ENCODE data around the gene RAP2B.

GRCh38 chr3:153190923-153191322 is 28.9 kb downstream of the RAP2B start:
- TF ChIP-seq, protein P1, sequence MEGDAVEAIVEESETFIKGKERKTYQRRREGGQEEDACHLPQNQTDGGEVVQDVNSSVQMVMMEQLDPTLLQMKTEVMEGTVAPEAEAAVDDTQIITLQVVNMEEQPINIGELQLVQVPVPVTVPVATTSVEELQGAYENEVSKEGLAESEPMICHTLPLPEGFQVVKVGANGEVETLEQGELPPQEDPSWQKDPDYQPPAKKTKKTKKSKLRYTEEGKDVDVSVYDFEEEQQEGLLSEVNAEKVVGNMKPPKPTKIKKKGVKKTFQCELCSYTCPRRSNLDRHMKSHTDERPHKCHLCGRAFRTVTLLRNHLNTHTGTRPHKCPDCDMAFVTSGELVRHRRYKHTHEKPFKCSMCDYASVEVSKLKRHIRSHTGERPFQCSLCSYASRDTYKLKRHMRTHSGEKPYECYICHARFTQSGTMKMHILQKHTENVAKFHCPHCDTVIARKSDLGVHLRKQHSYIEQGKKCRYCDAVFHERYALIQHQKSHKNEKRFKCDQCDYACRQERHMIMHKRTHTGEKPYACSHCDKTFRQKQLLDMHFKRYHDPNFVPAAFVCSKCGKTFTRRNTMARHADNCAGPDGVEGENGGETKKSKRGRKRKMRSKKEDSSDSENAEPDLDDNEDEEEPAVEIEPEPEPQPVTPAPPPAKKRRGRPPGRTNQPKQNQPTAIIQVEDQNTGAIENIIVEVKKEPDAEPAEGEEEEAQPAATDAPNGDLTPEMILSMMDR (optimal IDR thresholded peaks at IDR 0.05 in 1 of 3, IDR thresholded peaks at IDR 0.05 in 1 of 3, conservative IDR thresholded peaks at IDR 0.05 in 1 of 3; ENCODE audit: extremely low read depth in 1 of 3, insufficient read depth in 2 of 3, low read length in 3 of 3), result no peak
- TF ChIP-seq EZH2 (IDR thresholded peaks at IDR 0.05; ENCODE audit: low read length), result no peak

Data from keratinocyte (primary cell).